GM23338 (cell line): Measurements from ENCODE around the gene LDLRAD3. TPM values are rescaled to one million over a fixed set of nuclear protein-coding genes. Genes with fewer than 3 reads are reported as not detected.

Experiments used
- ATAC-seq: fragments of 200-7000 bp; cut with Tn5 transposase; 3 replicates; pipeline ENCODE4 v1.9.1; 2020
- DNase-seq: peaks from one replicate; pipeline ENCODE4 v3.0.0-alpha.2; 2015; ENCODE audit warnings: low spot score
- H2AFZ ChIP-seq: fragments of 200-600 bp; sonication (generic); 2 replicates; pipeline ENCODE4 v1.8.0; 2016; ENCODE audit warnings: antibody characterized with exemption, mild to moderate bottlenecking, moderate library complexity
- H3F3A ChIP-seq: fragments of 200-600 bp; sonication (generic); replicated peaks from 2 replicates; pipeline ENCODE4 v1.8.0; 2017; ENCODE audit warnings: antibody characterized with exemption, mixed run types, low read depth
- H3K27ac ChIP-seq: fragments of 200-600 bp; sonication (generic); 2 replicates; pipeline ENCODE4 v1.6.1; 2016; ENCODE audit warnings: low read depth
- H3K27me3 ChIP-seq: fragments of 200-600 bp; sonication (generic); 2 replicates; pipeline ENCODE4 v1.8.0; 2016; ENCODE audit warnings: mild to moderate bottlenecking, mixed run types, moderate library complexity; ENCODE audit not compliant: insufficient read depth
- H3K36me3 ChIP-seq: fragments of 200-600 bp; sonication (generic); 2 replicates; pipeline ENCODE4 v1.8.0; 2016; ENCODE audit warnings: mild to moderate bottlenecking; ENCODE audit not compliant: insufficient read depth
- H3K4me1 ChIP-seq: fragments of 200-600 bp; sonication (generic); 2 replicates; pipeline ENCODE4 v1.8.0; 2016; ENCODE audit warnings: mild to moderate bottlenecking, moderate library complexity; ENCODE audit not compliant: insufficient read depth
- H3K4me2 ChIP-seq: fragments of 200-600 bp; sonication (generic); 2 replicates; pipeline ENCODE4 v1.7.1; 2017; ENCODE audit warnings: mixed run types
- H3K4me3 ChIP-seq: fragments of 200-600 bp; sonication (generic); 2 replicates; pipeline ENCODE4 v1.6.1; 2016; ENCODE audit warnings: mixed run types
- H3K79me2 ChIP-seq: fragments of 200-600 bp; sonication (generic); replicated peaks from 2 replicates; pipeline ENCODE4 v1.8.0; 2017; ENCODE audit warnings: mild to moderate bottlenecking; ENCODE audit not compliant: insufficient read depth
- H3K9me2 ChIP-seq: fragments of 200-600 bp; sonication (generic); 2 replicates; pipeline ENCODE4 v1.8.0; 2017; ENCODE audit not compliant: insufficient read depth
- H4K20me1 ChIP-seq: fragments of 200-600 bp; sonication (generic); replicated peaks from 2 replicates; pipeline ENCODE4 v1.8.0; 2017; ENCODE audit warnings: mild to moderate bottlenecking; ENCODE audit not compliant: insufficient read depth
- H3K27ac Mint-ChIP-seq: 2 replicates; pipeline ENCODE4 v1.8.0; 2020; ENCODE audit warnings: inconsistent platforms, mild to moderate bottlenecking, moderate library complexity, mixed read lengths
- H3K27me3 Mint-ChIP-seq: 3 replicates; pipeline ENCODE4 v1.8.0; 2022; ENCODE audit warnings: low read depth, mild to moderate bottlenecking, moderate library complexity, mixed read lengths, inconsistent platforms; ENCODE audit not compliant: insufficient read depth, poor library complexity
- H3K36me3 Mint-ChIP-seq: 3 replicates; pipeline ENCODE4 v1.8.0; 2021; ENCODE audit warnings: low read depth, mild to moderate bottlenecking, inconsistent platforms, moderate library complexity, mixed read lengths
- H3K4me1 Mint-ChIP-seq: 3 replicates; pipeline ENCODE4 v1.8.0; 2020; ENCODE audit warnings: mild to moderate bottlenecking, inconsistent platforms, mixed read lengths
- H3K4me3 Mint-ChIP-seq: 3 replicates; pipeline ENCODE4 v1.8.0; 2021; ENCODE audit warnings: moderate library complexity, mild to moderate bottlenecking, inconsistent platforms, mixed read lengths
- H3K9me3 Mint-ChIP-seq: 3 replicates; pipeline ENCODE4 v1.8.0; 2020; ENCODE audit warnings: moderate library complexity, mild to moderate bottlenecking, inconsistent platforms, mixed read lengths
- CREB1 ChIP-seq: fragments of 250-450 bp; sonication (Bioruptor Pico); IDR thresholded peaks from 2 replicates; pipeline ENCODE4 v1.5.0; 2020; ENCODE audit warnings: low read depth, mild to moderate bottlenecking, moderate library complexity
- CTCF ChIP-seq, 2 experiments: fragments of 200-600 bp in 1 of 2; sonication (generic) in 1 of 2; conservative IDR thresholded peaks; 2 replicates each; pipeline versions ENCODE4 v1.5.1 to v1.6.1; 2016 to 2017; ENCODE audit warnings: antibody characterized with exemption in 2 of 2, low read depth in 2 of 2, mild to moderate bottlenecking in 2 of 2, moderate library complexity in 1 of 2
- ETS1 ChIP-seq: IDR thresholded peaks from 2 replicates; pipeline ENCODE4 v1.6.1; 2016; ENCODE audit warnings: antibody characterized with exemption
- EZH2 ChIP-seq: fragments of 200-600 bp; sonication (generic); IDR thresholded peaks from one replicate; pipeline ENCODE4 v1.8.0; 2017; ENCODE audit warnings: antibody characterized with exemption, mild to moderate bottlenecking, low read depth; ENCODE audit not compliant: unreplicated experiment
- EZH2phosphoT487 ChIP-seq: fragments of 200-600 bp; sonication (generic); IDR thresholded peaks from one replicate; pipeline ENCODE4 v1.8.1; 2018; ENCODE audit warnings: antibody characterized with exemption; ENCODE audit not compliant: unreplicated experiment
- JUNB ChIP-seq: IDR thresholded peaks from one replicate; pipeline ENCODE4 v1.6.1; 2016; ENCODE audit warnings: antibody characterized with exemption; ENCODE audit not compliant: unreplicated experiment
- NANOG ChIP-seq: IDR thresholded peaks from 2 replicates; pipeline ENCODE4 v1.6.1; 2016; ENCODE audit warnings: antibody characterized with exemption, borderline replicate concordance
- POLR2AphosphoS5 ChIP-seq: IDR thresholded peaks from 2 replicates; pipeline ENCODE4 v1.6.1; 2016; ENCODE audit warnings: antibody characterized with exemption, low read depth
- REST ChIP-seq: IDR thresholded peaks from one replicate; pipeline ENCODE4 v1.6.1; 2018; ENCODE audit warnings: antibody characterized with exemption; ENCODE audit not compliant: unreplicated experiment
- STAT1 ChIP-seq: IDR thresholded peaks from one replicate; pipeline ENCODE4 v1.6.1; 2016; ENCODE audit warnings: antibody characterized with exemption; ENCODE audit not compliant: unreplicated experiment
- ZNF114 ChIP-seq: fragments of 250-450 bp; sonication (Bioruptor Pico); IDR thresholded peaks from 2 replicates; pipeline ENCODE4 v1.5.0; 2020; ENCODE audit warnings: mild to moderate bottlenecking, moderate library complexity
- ZNF331 ChIP-seq: fragments of 250-450 bp; sonication (Bioruptor Pico); IDR thresholded peaks from 2 replicates; pipeline ENCODE4 v1.5.0; 2020; ENCODE audit warnings: low read depth, mild to moderate bottlenecking, moderate library complexity
- ZNF462 ChIP-seq: fragments of 250-450 bp; sonication (Bioruptor Pico); IDR thresholded peaks from 2 replicates; pipeline ENCODE4 v1.5.0; 2020; ENCODE audit warnings: mild to moderate bottlenecking, moderate library complexity
- polyA plus RNA-seq: library from polyadenylated mRNA; unstranded; fragments of >200 nt; fragmentation: Nextera tagmentation; extraction: Ambion mirVana; gene quantifications from 2 replicates; pipeline ENCODE4 v1.2.1, GENCODE V29; 2016
- total RNA-seq: library from RNA; depleted of rRNA; stranded (reverse); fragments of >200 nt; shearing (Covaris generic); gene quantifications from 2 replicates; pipeline ENCODE4 v1.2.3, GENCODE V29; 2014

Gene LDLRAD3
- total and polyA plus RNA-seq, 2 experiments from 2014 or later = 8.5 to 19.4 TPM

GRCh38 chr11:36034551-36035331 lies 90.9 kb downstream of the LDLRAD3 start:
- no peak overlapping the region for H3K4me3 Mint-ChIP-seq
- DNase-seq (no peak), ATAC-seq (no peak)
- H3K9me3 Mint-ChIP-seq = peaks cover 5% of the 10 kb centered on the region; the same call in 2 of the 3 replicates
- peaks cover 12% of the 10 kb centered on the region for H3K36me3 Mint-ChIP-seq
- Histone ChIP-seq H3K27ac (no peak overlapping the region), H4K20me1 (no peaks in the 10 kb centered on the region), H3K79me2 (peaks cover 39% of the 10 kb centered on the region), H3K4me2 (no peak overlapping the region), H3K27me3 (no peaks in the 10 kb centered on the region), H2AFZ (no peak overlapping the region), H3K36me3 (no peaks in the 10 kb centered on the region), H3F3A (no peaks in the 10 kb centered on the region), H3K9me2 (peaks cover 11% of the 10 kb centered on the region; the same call in 1 of the 2 replicates), H3K4me1 (peaks cover 12% of the 10 kb centered on the region), H3K4me3 (no peak overlapping the region)
- H3K27me3 Mint-ChIP-seq = peaks cover 11% of the 10 kb centered on the region
- H3K27ac Mint-ChIP-seq = peak overlapping the region; percentile 64; the same call in 1 of the 2 replicates
- no peak for TF ChIP-seq EZH2
- TF ChIP-seq NANOG = no peak
- TF ChIP-seq CREB1 (CRISPR knock-in tag) = no peak
- no peak for TF ChIP-seq REST
- no peak for TF ChIP-seq ZNF114 (CRISPR knock-in tag)
- no peak for TF ChIP-seq ZNF462 (CRISPR knock-in tag)
- TF ChIP-seq POLR2AphosphoS5 = no peak
- no peak for TF ChIP-seq CTCF (conservative IDR thresholded peaks at IDR 0.05; ENCODE audit: low read depth in 2 of 2)
- TF ChIP-seq STAT1 = no peak
- TF ChIP-seq ZNF331 (CRISPR knock-in tag) = no peak
- TF ChIP-seq EZH2phosphoT487 = no peak
- no peak for TF ChIP-seq ETS1
- TF ChIP-seq JUNB = no peak
- H3K4me1 Mint-ChIP-seq = peaks cover 34% of the 10 kb centered on the region
